ENCODE measurements around the gene BHMT2.

Gene BHMT2

GRCh38 chr5:79062436-79062835, 7.1 kb upstream of the BHMT2 start:
- DNase-seq (ENCODE audit: low read depth in 2 of 2): no peak

GRCh38 chr5:79070350-79070667, 742 bp downstream of the BHMT2 start:
- no peak for DNase-seq (ENCODE audit: low read depth in 2 of 2)

GRCh38 chr5:79074641-79075040, 5.1 kb downstream of the BHMT2 start:
- no peak for DNase-seq (ENCODE audit: low read depth in 2 of 2)

GRCh38 chr5:79075646-79076426, 6.3 kb downstream of the BHMT2 start:
- no peak for DNase-seq (ENCODE audit: low read depth in 2 of 2)

GRCh38 chr5:79076819-79077218, 7.3 kb downstream of the BHMT2 start:
- DNase-seq (ENCODE audit: low read depth in 2 of 2): no peak

GRCh38 chr5:79077680-79078365, 8.3 kb downstream of the BHMT2 start:
- no peak for DNase-seq (ENCODE audit: low read depth in 2 of 2)

- no peak for DNase-seq (ENCODE audit: low read depth in 2 of 2)
Measured at GRCh38 chr5:79080804-79081203, 11.2 kb downstream of the BHMT2 start.

- no peak for DNase-seq (ENCODE audit: low read depth in 2 of 2)
Measured at GRCh38 chr5:79081779-79082178, 12.2 kb downstream of the BHMT2 start.

- DNase-seq (ENCODE audit: low read depth in 2 of 2): no peak
Measured at GRCh38 chr5:79086116-79086515, 16.5 kb downstream of the BHMT2 start.

- no peak for DNase-seq (ENCODE audit: low read depth in 2 of 2)
Measured at GRCh38 chr5:79088507-79088906, 18.9 kb downstream of the BHMT2 start.

- no peak for DNase-seq (ENCODE audit: low read depth in 2 of 2)
Measured at GRCh38 chr5:79091064-79091463, 21.5 kb downstream of the BHMT2 start.

- DNase-seq (ENCODE audit: low read depth in 2 of 2): no peak
Measured at GRCh38 chr5:79093762-79094161, 24.2 kb downstream of the BHMT2 start.

GRCh38 chr5:79105868-79106267, 36.3 kb downstream of the BHMT2 start:
- no peak for DNase-seq (ENCODE audit: low read depth in 2 of 2)

GRCh38 chr5:79107020-79107796, 37.6 kb downstream of the BHMT2 start:
- DNase-seq (ENCODE audit: low read depth in 2 of 2): no peak

- no peak for DNase-seq (ENCODE audit: low read depth in 2 of 2)
Measured at GRCh38 chr5:79108086-79108485, 38.5 kb downstream of the BHMT2 start.

- no peak for DNase-seq (ENCODE audit: low read depth in 2 of 2)
Measured at GRCh38 chr5:79108792-79109191, 39.2 kb downstream of the BHMT2 start.

- DNase-seq (ENCODE audit: low read depth in 2 of 2): peak; percentile 8 to 15
Measured at GRCh38 chr5:79109527-79110492, 40.2 kb downstream of the BHMT2 start.

GRCh38 chr5:79111387-79111959, 41.9 kb downstream of the BHMT2 start, which contains the start of gene BHMT:
TSS of gene BHMT (plus strand) at chr5:79111809. CDS start at chr5:79111886, 77 bp downstream.
- no peak for DNase-seq (ENCODE audit: low read depth in 2 of 2)

GRCh38 chr5:79111960-79112702, 42.6 kb downstream of the BHMT2 start:
- DNase-seq (ENCODE audit: low read depth in 2 of 2): no peak

- no peak for DNase-seq (ENCODE audit: low read depth in 2 of 2)
Measured at GRCh38 chr5:79112703-79113058, 43.1 kb downstream of the BHMT2 start.
